Measurements from ENCODE around the gene C6orf15.

C6orf15 gene

DNA sequence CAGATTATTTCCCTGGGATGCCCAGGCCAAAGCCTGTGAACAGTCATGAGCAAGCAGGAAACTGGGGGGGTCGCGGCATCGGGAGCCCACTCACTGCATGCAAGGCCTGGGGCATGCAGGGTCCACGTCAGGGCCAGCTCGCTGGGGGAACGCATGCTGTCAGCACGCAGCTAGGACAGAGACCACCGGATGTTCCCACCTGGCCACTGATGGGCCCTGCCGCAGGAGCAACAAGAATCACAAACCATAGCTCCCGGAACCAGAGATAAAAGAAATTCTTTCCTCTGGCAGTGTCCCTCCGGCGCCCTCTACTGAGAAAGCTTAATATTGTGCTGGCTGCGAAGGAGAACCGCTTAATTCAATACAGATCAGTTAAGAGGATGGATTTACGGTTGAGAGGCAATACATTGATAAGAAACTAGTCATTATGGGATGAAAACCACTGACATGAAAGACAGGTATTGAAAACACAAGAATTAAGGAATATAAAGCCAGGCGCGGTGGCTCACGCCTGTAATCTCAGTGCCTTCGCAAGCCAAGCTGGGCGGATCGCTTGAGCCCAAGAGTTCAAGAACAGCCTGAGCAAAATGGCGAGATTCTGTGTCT is 32.6 kb downstream of the C6orf15 start:
- H3K9me3 ChIP-seq (ENCODE audit: low read length) = no peaks in the 10 kb centered on the region
- H3K36me3 ChIP-seq (ENCODE audit: insufficient read depth, low read length) = no peaks in the 10 kb centered on the region
- no peak overlapping the region for H2AFZ ChIP-seq (ENCODE audit: low read length)
- H3K4me1 ChIP-seq (ENCODE audit: insufficient read depth, low read length, severe bottlenecking) = no peaks in the 10 kb centered on the region
- H4K20me1 ChIP-seq (ENCODE audit: insufficient read depth, low read length) = no peaks in the 10 kb centered on the region
- H3F3A ChIP-seq (ENCODE audit: insufficient read depth, low read length) = no peaks in the 10 kb centered on the region; the same call in 1 of the 2 replicates
- H3K4me2 ChIP-seq (ENCODE audit: low read length) = no peak overlapping the region
- no peak for TF ChIP-seq EZH2 (IDR thresholded peaks at IDR 0.05; ENCODE audit: borderline replicate concordance, low read length)
- TF ChIP-seq, protein P1, sequence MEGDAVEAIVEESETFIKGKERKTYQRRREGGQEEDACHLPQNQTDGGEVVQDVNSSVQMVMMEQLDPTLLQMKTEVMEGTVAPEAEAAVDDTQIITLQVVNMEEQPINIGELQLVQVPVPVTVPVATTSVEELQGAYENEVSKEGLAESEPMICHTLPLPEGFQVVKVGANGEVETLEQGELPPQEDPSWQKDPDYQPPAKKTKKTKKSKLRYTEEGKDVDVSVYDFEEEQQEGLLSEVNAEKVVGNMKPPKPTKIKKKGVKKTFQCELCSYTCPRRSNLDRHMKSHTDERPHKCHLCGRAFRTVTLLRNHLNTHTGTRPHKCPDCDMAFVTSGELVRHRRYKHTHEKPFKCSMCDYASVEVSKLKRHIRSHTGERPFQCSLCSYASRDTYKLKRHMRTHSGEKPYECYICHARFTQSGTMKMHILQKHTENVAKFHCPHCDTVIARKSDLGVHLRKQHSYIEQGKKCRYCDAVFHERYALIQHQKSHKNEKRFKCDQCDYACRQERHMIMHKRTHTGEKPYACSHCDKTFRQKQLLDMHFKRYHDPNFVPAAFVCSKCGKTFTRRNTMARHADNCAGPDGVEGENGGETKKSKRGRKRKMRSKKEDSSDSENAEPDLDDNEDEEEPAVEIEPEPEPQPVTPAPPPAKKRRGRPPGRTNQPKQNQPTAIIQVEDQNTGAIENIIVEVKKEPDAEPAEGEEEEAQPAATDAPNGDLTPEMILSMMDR (IDR thresholded peaks at IDR 0.05; ENCODE audit: low read length) = peak; percentile 82
- no peaks in the 10 kb centered on the region for H3K27me3 ChIP-seq (ENCODE audit: insufficient read depth, low read length)
- H3K79me2 ChIP-seq (ENCODE audit: insufficient read depth, low read length) = no peaks in the 10 kb centered on the region
- H3K4me3 ChIP-seq (ENCODE audit: low read depth, low read length, poor library complexity, severe bottlenecking) = no peak overlapping the region
- no peak overlapping the region for H3K9ac ChIP-seq (ENCODE audit: low read length)
- no peaks in the 10 kb centered on the region for H3K9me2 ChIP-seq (ENCODE audit: low read depth, low read length)
- H3K27ac ChIP-seq (ENCODE audit: low read depth, low read length, poor library complexity, severe bottlenecking) = no peak overlapping the region

DNA sequence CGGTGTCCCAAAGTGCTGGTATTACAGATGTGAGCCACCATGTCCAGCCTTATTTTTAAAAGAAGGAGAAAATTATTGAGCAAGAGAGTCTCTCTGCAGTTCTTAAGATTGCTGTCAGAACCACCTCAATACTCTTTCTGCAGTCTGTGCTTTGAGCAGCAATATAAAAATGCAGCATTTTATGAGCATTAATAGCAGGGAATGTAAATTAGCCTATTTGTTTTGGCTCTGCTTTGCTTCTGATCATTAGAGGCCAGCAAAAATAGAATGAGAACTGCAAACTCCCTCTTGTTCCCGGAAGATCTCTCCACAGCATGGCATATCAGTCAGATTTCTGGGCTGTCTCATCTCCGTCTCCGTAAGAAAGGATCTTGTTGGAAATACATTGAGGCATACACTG is 35.8 kb downstream of the C6orf15 start:
- H3K4me3 ChIP-seq (ENCODE audit: low read depth, low read length, poor library complexity, severe bottlenecking) = no peak overlapping the region
- H3K4me2 ChIP-seq (ENCODE audit: low read length) = no peak overlapping the region
- no peaks in the 10 kb centered on the region for H3K4me1 ChIP-seq (ENCODE audit: insufficient read depth, low read length, severe bottlenecking)
- no peak for TF ChIP-seq EZH2 (IDR thresholded peaks at IDR 0.05; ENCODE audit: borderline replicate concordance, low read length)
- TF ChIP-seq, protein P1 (IDR thresholded peaks at IDR 0.05; ENCODE audit: low read length) = no peak
- no peaks in the 10 kb centered on the region for H3K27me3 ChIP-seq (ENCODE audit: insufficient read depth, low read length)
- H2AFZ ChIP-seq (ENCODE audit: low read length) = no peak overlapping the region
- H3K36me3 ChIP-seq (ENCODE audit: insufficient read depth, low read length) = no peaks in the 10 kb centered on the region
- H3K9me3 ChIP-seq (ENCODE audit: low read length) = no peaks in the 10 kb centered on the region
- H3K27ac ChIP-seq (ENCODE audit: low read depth, low read length, poor library complexity, severe bottlenecking) = no peak overlapping the region
- H3K9ac ChIP-seq (ENCODE audit: low read length) = no peak overlapping the region
- no peaks in the 10 kb centered on the region for H3K79me2 ChIP-seq (ENCODE audit: insufficient read depth, low read length)
- no peaks in the 10 kb centered on the region for H4K20me1 ChIP-seq (ENCODE audit: insufficient read depth, low read length)
- H3K9me2 ChIP-seq (ENCODE audit: low read depth, low read length) = no peaks in the 10 kb centered on the region
- H3F3A ChIP-seq (ENCODE audit: insufficient read depth, low read length) = no peaks in the 10 kb centered on the region

DNA sequence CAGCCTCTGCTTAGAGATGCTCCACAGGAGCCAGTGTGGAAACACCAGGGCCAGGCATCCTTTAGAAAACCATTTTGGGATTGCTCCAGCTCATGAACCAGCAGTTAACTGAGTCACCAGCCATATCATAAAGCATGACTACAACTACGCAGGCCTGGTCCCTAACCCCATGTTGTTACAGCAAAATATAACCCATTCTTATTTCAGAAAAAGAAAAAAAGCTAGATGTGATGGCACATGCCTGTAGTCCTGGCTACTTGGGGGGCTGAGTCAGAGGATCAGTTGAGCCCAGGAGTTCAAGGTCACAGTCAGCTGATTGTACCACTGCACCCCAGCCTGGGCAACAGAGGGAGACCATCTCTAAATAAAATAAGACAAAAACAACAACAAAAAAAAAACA is 36.8 kb downstream of the C6orf15 start:
- Histone ChIP-seq H3K9me2 (ENCODE audit: low read depth, low read length) (no peaks in the 10 kb centered on the region), H3K27ac (ENCODE audit: low read depth, low read length, poor library complexity, severe bottlenecking) (no peak overlapping the region), H4K20me1 (ENCODE audit: insufficient read depth, low read length) (no peaks in the 10 kb centered on the region)

DNA sequence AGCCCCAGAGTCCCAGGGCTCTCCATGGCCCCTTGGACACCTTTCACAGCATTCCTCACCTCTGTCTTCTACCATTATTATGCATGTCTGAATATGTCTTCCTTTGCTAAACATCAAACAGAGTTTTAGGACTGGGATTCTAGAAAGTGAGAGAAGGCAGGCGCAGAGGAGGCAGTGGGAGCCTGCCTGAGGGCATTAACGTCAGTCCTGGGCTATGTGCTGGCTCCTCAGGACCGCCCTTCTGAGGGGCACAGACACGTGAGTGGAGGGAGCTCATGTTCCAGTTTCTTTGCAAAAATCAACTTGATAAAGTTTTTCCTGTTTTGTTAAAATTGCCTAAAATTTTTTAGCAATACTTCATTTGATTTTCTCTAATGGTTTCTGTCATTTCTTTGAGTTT is 38.0 kb downstream of the C6orf15 start:
- no peak overlapping the region for H3K4me2 ChIP-seq (ENCODE audit: low read length)
- no peak overlapping the region for H3K4me3 ChIP-seq (ENCODE audit: low read depth, low read length, poor library complexity, severe bottlenecking)
- H3K27ac ChIP-seq (ENCODE audit: low read depth, low read length, poor library complexity, severe bottlenecking) = no peak overlapping the region
- no peak overlapping the region for H2AFZ ChIP-seq (ENCODE audit: low read length)
- no peaks in the 10 kb centered on the region for H3F3A ChIP-seq (ENCODE audit: insufficient read depth, low read length)
- H3K9ac ChIP-seq (ENCODE audit: low read length) = no peak overlapping the region
- no peaks in the 10 kb centered on the region for H3K9me2 ChIP-seq (ENCODE audit: low read depth, low read length)
- H3K36me3 ChIP-seq (ENCODE audit: insufficient read depth, low read length) = no peaks in the 10 kb centered on the region
- H3K79me2 ChIP-seq (ENCODE audit: insufficient read depth, low read length) = no peaks in the 10 kb centered on the region
- H3K4me1 ChIP-seq (ENCODE audit: insufficient read depth, low read length, severe bottlenecking) = no peaks in the 10 kb centered on the region
- TF ChIP-seq, protein P1 (IDR thresholded peaks at IDR 0.05; ENCODE audit: low read length) = no peak
- no peak for TF ChIP-seq EZH2 (IDR thresholded peaks at IDR 0.05; ENCODE audit: borderline replicate concordance, low read length)
- no peaks in the 10 kb centered on the region for H3K9me3 ChIP-seq (ENCODE audit: low read length)
- H4K20me1 ChIP-seq (ENCODE audit: insufficient read depth, low read length) = no peaks in the 10 kb centered on the region
- no peaks in the 10 kb centered on the region for H3K27me3 ChIP-seq (ENCODE audit: insufficient read depth, low read length)

More for the DNA sequence above, 36.8 kb downstream of the C6orf15 start:
- no peaks in the 10 kb centered on the region for H3K27me3 ChIP-seq (ENCODE audit: insufficient read depth, low read length)
- H3K4me2 ChIP-seq (ENCODE audit: low read length) = no peak overlapping the region
- no peaks in the 10 kb centered on the region for H3K4me1 ChIP-seq (ENCODE audit: insufficient read depth, low read length, severe bottlenecking)
- H3K4me3 ChIP-seq (ENCODE audit: low read depth, low read length, poor library complexity, severe bottlenecking) = no peak overlapping the region
- H3K9me3 ChIP-seq (ENCODE audit: low read length) = no peaks in the 10 kb centered on the region
- H2AFZ ChIP-seq (ENCODE audit: low read length) = no peak overlapping the region
- no peak overlapping the region for H3K9ac ChIP-seq (ENCODE audit: low read length)
- TF ChIP-seq EZH2 (IDR thresholded peaks at IDR 0.05; ENCODE audit: borderline replicate concordance, low read length) = no peak
- H3F3A ChIP-seq (ENCODE audit: insufficient read depth, low read length) = no peaks in the 10 kb centered on the region
- no peaks in the 10 kb centered on the region for H3K79me2 ChIP-seq (ENCODE audit: insufficient read depth, low read length)
- H3K36me3 ChIP-seq (ENCODE audit: insufficient read depth, low read length) = no peaks in the 10 kb centered on the region
